Umbilical cord (tissue), 2 donors: ENCODE measurements around the gene C21orf91. TPM values are rescaled to one million over a fixed set of nuclear protein-coding genes. Genes with fewer than 3 reads are reported as not detected.

Experiments used
- DNase-seq: peaks from one replicate; pipeline ENCODE4 v3.0.0-alpha.2; 2015; ENCODE audit warnings: low spot score
- total RNA-seq: library from RNA; depleted of rRNA; stranded (reverse); fragments of >200 nt; gene quantifications from one replicate; pipeline ENCODE4 v1.2.3, GENCODE V29; 2014; ENCODE audit warnings: low replicate concordance; ENCODE audit not compliant: insufficient read depth

C21orf91 gene
- 10.8 TPM for total RNA-seq

DNA sequence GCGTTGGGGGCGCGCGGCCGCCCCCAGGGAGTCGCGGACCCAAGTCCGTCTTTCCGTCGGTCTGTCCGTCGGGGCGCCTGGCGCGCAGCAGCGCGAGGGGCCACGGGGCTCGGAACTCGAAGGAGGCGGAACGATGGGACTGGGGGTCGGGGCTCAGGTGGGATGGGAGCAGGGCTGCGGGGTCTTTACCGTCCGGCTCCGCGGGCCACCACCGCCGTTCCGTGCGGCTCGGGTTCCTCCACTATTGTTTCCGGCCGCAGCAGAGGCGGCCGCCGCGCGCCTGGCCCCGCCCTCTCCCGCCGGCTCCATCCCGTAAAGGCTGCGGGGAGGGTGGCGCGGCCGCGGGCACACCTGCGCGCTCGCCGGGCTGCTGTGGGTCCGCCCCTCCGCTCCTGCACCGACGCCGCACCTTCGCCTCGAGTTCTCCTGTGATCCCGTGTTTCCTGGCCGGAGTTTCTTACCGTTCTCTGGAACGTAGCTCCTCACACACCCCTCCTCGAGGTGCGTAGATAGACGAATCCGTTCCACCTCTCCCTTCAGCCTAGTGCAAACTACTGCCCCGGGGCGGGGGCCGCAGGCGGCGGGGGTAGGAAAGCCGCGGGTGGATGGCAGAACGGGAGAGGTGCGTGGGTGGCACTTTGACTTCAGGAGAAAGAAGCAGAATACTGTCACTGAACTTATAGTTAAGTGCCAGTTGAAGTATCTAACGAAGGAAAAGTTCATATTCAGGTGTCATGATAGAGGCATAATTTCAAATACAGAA, at the start of gene C21orf91:
TSS of gene C21orf91 (minus strand) at position 243 of the 763 bp plus-strand sequence. CDS start 1,038 bp downstream, outside the sequence.
- peak; percentile 93 for DNase-seq

DNA sequence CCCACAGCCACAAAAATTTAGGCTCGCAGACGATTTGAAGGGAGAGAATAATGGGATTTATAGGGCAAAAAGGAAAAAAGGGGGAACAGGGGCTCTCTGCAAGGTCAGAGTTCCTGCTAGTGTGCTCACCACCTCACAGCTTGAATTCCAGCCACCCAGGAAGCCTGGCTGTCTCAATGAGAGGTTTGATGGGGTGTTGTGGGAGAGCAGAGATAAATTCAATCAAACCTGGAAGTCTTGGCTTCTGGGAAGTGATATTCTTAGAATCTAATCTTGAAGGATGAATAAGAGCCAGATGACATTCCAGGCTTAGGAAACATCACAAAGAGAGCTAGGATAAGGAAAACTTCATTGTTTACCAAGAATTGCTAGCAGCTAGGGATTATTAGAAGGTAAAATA, 47.4 kb upstream of the C21orf91 start:
- DNase-seq, result no peak

DNA sequence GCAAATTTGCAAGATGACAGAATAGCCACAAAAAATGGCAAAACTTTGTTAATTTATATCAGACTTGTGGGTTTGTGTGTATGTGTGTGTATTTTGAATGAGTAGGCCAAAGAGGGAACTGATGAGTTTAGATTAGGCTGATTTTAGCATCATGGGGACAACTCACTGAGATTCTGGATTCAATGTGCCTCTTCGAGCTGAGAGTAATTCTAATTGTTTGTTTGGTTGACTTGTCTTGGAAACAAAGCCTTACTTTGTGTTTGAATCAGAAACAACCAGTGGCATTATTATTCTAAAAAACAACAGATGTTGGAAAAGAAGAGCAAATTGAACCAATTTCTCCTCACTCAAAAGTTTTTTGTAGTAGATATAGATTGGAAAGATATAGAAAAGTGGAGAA, 40.5 kb upstream of the C21orf91 start:
- DNase-seq, result no peak

DNA sequence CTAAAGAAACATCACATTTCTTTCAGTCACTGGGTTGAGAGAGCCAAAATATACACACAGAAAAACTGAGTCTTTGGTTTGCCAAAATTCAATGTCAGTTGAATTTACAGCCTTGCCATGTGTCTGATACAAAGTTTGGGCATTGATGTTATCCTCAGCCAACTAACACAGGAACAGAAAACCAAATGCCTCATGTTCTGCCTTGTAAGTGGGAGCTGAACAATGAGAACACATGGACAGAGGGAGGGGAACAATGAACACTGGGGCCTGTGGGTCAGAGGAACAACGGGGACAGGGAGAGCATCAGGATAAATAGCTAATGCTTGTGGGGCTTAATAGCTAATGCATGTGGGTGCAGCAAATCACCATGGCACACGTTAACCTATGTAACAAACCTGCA, 39.6 kb upstream of the C21orf91 start:
- DNase-seq, result no peak

DNA sequence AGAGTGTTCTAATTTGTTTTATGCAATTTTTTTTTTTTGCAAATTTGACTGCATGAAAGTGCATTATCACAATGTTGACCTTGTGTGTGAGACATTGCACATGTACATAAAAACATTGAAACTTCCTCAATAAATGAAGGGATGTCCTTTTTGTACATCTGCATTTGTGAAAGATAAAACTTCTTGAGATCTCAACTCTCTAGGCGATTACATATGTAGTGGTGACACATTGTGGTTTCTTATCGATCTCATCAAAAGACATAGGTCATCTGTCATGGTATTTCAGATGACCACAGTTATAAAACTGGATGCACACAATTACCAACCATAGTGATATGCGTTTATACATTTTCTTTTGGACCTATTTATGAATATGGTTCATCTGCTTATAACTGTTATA, 35.6 kb upstream of the C21orf91 start:
- DNase-seq, result no peak

DNA sequence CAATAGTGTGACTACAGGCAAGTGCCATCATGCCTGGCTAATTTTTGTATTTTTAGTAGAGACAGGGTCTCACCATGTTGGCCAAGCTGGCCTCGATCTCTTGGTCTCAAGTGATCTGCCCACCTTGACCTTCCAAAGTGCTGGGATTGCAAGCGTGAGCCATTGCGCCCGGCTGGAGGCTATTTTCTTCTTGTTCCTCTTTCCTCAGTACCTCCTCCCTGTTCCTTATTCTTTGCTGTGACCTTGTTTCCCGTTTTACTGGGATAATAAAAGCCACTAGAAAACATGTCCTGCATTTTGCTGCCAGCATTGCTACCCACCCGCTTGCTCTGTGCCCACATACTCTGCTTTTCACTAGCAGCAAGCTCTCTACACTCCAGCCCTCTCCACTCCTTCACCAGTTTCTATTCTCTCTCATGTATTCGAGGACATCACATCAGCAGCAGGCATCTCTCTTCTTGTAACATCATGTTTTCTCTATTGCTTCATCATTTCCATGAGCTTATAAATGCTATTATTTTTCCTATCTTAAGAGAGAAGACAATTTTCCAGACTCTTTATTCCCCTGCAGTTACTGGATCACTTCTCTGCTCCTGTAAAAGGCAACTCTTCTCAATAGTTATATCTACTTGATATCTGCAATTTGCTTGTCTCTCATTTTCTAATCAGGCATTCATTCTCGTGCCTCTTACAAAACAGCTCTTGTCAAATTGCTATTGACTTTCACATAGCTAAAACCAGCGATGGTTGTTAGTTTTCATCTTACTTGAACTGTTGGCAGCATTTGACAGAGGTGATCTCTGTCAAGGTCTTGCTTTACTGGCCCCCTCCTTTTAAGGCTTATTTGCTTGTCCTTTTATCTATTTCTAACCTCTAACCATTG, 34.5 kb upstream of the C21orf91 start:
- DNase-seq, result no peak

DNA sequence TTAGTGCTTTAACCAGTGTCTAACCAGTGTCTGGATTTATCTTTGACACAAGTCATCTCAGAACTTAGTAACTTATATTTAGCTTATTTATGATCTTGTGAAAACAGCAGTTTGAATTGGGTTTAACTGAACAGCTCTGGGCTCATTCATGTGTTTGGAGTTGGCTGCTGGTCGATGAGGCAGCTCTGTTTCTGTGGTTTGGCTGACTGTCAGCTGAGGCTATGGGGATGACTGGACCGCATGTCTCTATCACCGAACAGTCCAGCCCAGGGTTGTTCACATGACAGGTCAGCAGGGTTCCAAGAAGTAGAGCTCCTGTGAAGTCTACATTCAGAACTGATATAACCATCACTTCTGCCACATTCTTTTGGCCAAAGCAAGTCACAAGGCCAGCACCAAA, 29.1 kb upstream of the C21orf91 start:
- DNase-seq, result peak; percentile 13

DNA sequence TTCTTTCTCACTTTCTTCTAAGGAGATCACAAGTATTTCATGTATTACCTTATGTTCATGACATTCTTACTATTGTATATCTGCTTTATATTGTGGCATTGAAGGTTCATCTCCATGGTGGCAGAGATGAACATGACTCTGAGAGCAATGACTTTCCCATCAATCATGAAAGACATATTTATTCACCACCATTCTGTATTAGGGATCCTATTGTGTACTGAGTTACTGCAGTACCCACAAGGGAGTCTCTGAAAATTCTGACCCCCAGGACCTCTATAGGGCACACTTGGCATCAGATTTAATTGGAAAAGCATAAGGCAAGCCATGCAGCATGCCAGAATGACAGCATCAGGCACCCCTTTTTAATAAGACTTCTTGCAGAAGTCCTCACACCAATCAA, 21.9 kb upstream of the C21orf91 start:
- no peak for DNase-seq

DNA sequence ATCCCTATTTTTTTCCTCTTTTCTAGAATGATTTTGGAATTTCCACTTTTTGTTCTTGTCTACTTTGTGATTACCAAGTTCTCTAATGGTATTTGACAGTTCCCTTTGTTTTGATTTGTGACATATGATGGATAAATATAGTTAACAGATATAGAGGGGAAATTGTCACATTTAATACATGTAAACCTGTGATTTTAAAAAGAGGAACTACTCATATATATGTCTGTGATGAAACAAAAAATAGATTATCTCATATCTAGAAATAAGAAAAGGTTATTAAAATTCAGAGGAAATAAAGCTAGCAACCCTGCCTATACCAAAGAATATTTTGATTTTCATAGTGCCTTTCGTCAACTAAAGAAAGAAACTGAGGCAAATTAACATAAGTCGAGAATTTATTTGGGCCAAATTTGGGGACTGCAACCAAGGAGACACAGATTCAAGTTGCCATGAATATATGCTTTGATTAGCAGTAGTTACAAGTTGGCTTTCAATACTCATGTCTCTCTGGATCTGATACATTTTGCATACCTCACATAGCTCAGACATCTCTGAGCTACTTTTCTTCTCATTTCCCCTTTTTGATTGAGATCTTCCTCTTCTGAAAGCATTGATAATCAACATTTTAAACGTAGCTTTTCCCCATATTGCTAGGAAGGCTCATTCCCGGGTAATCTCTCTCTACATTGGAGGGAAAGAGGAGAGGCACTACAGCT, 15.6 kb upstream of the C21orf91 start:
- no peak for DNase-seq

DNA sequence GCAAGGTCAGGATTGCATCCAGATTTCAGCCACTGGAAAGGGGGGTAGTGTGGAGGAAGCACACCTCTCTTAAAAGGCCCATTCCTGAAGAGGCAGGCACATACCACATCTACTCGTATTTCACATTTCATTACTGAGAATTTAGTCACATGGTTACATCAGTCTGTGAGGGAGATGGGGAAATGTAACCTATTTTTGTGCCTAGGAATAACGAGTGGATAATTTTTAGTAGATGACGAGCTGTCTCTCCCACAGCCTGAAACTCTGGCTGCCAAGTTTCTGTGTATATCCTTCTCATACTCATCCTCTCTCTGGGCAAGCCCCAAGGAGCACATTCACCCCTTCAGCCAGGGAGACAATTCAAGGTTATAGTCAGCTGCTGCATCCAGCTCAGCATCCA, 10.3 kb upstream of the C21orf91 start:
- DNase-seq, result no peak

DNA sequence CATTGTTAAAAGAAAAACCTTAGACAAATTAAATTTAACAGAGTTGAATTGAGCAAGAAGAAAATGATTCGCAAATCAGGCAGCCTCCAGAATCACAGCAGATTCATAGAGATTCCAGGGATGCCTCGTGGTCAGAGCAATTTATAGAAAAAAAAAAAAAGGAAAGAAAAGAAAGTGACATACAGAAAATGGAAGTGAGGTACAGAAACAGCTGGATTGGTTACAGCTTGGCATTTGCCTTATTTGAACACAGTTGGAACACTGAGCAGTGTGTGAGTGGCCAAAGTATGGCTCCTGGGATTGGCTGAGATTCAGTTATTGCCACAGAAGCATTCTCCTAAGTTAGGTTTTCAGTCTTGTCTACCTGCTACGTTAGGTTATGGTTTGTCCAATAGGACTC, 9.1 kb upstream of the C21orf91 start:
- DNase-seq, result no peak

DNA sequence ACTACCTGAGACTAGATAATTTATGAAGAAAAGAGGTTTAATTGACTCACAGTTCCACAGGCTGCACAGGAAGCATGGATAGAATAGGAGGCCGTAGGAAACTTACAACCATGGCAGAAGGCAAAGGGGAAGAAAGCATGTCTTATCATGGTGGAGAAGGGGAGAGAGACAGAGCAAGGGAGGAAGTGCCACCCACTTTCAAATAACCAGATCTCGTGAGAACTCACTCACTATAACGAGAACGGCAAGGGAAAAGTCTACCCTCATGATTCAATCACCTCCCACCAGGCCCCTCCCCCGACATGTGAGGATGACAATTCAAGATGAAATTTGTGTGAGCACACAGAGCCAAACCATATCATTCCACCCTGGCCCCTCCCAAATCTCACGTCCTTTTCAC, 4.7 kb upstream of the C21orf91 start:
- DNase-seq, result no peak

DNA sequence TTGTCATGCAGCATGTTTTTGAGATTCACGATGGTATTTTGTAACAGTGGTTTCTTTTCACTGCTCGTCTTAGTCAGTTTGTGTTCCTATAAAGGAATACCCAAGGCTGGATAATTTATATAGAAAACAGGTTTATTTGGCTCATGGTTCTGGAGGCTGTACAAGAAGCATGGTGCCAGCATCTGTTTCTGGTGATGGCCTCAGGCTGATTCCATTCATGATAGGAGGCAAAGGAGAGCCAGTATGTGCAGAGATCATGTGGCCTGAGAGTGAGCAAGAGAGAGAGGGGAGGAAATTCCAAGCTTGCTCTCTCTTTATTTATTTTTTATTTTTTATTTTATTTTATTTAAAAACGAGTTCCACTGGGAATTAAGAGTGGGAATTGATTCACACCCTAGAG, 2.0 kb upstream of the C21orf91 start:
- no peak for DNase-seq

DNA sequence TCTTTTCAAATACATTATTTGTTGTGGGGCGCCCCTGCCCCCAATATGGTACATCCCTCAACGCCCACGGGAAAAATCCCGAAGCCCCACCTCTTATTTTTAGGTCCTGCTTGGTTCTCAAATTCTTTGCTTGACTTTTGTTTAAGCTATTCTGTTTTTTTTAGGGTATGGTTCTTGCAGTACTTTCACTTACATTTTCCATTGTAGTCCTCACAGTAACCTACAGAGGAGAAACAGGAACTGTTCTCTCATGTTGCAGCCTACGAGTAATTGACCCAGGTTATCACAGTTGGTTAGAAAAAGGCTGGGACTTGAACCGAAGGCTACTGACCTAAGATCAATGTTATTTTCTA, 697 bp upstream of the C21orf91 start:
- DNase-seq, result no peak

DNA sequence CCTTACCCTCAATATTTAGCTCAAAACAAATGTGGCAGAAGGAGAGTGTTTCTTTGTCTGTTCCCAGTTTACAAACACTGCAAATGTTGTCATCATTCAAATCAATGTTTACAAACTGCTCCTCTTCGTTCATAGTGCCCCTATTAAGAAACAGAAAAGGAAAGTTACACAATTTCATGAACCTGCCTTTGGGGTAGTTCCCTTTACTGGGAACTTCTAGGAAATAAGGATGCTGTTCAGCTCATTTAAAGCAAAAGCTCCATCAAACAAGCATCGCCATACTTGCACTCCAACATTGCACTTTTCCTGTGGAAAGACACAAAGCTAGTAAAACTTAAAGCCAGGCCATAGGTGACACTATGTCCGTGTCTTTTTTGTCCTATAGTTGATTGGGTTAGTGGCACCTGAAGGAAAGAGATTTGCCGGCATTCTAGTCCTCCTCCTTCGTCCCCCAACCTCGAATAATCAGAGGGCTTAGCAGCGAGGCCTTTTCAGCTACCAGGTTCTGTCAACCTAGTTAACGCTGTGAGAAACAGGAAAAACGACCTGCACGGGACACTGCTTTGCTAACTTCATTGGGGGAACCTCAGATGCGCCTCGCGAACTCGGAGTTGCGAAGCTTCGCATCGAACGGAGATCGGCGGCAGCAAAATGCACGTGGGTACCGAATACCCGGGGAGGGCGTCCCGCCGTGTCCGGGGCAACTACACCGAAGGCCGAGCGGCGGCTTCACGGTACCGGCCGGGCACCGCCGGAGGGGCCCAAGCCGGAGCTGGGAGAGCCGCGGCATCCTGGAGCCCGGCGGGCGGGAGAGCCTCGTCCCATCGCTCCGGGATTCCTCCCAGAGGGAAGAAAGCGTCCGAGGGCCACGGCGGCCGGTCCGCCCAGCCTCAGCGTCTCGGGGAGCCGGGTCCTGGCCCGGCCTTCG, 706 bp downstream of the C21orf91 start:
- DNase-seq, result peak; percentile 31

DNA sequence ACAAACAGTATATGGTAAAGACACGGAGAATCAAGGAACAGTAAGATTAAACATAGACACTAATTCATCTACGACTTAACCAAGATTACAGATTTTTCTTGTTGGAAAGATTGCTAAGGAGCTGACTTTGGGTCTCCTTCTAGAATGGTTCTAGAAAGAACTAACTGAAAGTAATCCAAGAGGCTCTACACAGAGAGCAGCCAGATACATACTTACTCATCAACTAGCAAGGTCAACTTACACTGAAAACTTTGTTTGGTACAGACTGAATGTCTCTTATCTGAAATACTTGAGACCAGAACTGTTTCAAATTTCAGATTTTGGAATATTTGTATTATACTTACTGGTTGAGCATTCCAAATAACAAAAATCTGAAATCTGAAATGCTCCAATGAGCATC, 5.8 kb downstream of the C21orf91 start:
- DNase-seq, result no peak

DNA sequence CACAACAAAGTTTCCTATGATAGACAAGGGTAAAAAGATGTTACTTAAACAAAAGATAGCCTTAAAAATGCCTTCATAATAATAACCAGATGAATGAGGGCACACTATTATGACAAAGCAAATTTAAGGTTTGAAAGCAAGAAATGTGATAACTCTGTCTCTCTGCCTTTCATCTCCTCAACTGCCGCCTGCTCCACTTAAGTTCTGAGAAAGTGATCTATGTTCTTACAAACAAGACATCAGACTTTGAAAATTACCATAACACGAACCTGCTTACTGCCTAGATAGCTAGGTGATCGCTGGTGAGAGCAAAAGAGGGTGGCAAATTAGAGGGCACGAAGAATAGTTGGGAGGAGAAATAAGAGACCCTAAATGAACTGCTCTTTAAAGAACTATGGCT, 13.2 kb downstream of the C21orf91 start:
- no peak for DNase-seq

DNA sequence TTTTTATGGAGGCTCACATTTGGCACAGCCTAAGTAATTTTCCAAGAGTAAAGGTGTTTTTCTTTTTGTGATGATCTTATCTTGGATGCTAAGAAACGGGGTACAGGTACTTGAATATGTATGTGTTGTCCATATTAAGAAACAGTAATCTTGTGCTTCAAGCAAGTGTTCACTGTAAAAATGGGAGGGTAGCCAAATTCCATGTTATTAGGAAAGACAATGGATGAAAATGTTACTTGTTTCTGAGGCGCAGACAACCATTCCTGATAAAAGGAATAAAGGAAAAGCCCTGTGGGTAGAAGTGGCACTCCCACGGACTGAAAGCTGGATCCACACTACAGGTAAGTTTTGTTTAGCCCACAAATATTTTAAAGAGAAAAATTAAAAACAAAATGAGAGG, 15.6 kb downstream of the C21orf91 start:
- DNase-seq, result no peak

DNA sequence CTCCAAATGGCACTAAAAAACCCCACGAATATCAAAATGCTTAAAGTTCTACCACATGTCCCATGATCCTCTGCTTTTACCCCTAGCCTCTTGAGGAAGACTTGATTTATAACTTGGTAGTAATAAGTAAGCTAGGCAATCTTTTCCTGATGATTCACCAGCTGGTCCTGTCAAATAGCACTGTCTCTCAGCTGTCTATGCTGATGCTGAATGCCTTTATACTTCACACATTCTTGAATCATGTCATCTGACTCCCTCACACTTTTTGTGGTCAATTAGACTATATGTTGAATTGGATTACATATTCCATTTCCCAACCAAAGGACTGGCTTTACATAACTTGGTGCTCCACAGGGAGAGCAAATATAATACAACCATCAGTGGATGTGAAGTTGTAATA, 16.6 kb downstream of the C21orf91 start:
- DNase-seq, result no peak

DNA sequence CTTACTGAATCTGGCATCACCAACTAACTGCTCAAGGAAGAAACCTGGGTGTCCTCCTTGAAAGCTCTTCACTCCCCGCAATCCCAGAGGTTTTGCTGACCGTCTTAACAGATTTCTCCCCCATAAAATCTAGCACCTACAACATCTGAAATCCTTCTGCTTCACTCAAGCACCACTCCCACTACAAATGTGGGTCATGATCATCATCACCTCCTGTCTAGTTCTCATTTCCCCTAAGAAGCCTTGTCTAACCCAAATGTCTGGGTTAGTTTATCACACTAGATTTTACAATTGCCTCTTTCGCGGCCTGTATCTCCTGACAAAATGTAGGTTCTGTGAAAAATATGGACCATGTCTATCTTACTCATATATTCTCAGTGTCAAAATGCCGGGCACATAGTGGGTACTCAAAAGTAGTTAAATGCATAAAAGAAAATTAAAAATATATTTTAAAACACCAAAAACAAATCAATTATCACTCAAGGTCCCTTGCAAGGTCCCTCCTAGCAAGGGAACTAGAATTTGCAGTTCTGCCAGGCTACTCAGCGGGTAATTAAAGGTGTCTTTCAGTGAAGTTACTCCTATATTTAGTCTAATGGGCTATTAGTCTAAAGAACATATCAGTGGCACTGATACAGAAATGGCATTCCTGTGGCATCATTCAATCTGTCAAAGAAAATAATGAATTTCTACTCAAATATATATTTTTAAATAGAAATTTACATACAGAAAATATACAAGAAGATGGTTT, 19.6 kb downstream of the C21orf91 start:
- no peak for DNase-seq
